ENCODE results near the gene CEP170. TPM values are rescaled to one million over a fixed set of nuclear protein-coding genes. Genes with fewer than 3 reads are reported as not detected.
"Not testable (repeated sequence)": the region's sequence is repeated elsewhere in the genome, so short reads cannot be mapped to it uniquely, and the experiment has no call there.

Gene CEP170
- total RNA-seq, 1 experiment from 2014 or later, result 55.2 TPM

- Histone ChIP-seq H3K4me2 (ENCODE audit: low read length) (no peak overlapping the region), H3K9me3 (ENCODE audit: control insufficient read depth in 1 of 2, insufficient read depth in 1 of 2, low read depth in 1 of 2, low read length in 2 of 2) (no peaks in the 10 kb centered on the region), H3K4me3 (replicated peaks in 1 of 2; ENCODE audit: low read depth in 1 of 2, low read length in 2 of 2) (no peak overlapping the region), H3K4me1 (ENCODE audit: control insufficient read depth in 1 of 2, insufficient read depth in 2 of 2, low read length in 2 of 2) (no peaks in the 10 kb centered on the region), H4K20me1 (ENCODE audit: insufficient read depth) (no peaks in the 10 kb centered on the region), H3K9me2 (ENCODE audit: insufficient read depth) (no peaks in the 10 kb centered on the region), H3K27me3 (ENCODE audit: insufficient read depth, low read length) (no peaks in the 10 kb centered on the region), H3K36me3 (ENCODE audit: control insufficient read depth in 1 of 2, insufficient read depth in 2 of 2, low read length in 2 of 2) (no peaks in the 10 kb centered on the region), H3K27ac (ENCODE audit: low read depth, low read length) (no peak overlapping the region), H3K79me2 (ENCODE audit: insufficient read depth, low read length) (no peaks in the 10 kb centered on the region), H3K9ac (ENCODE audit: low read length) (no peak overlapping the region), H2AFZ (ENCODE audit: low read depth, low read length, poor library complexity, severe bottlenecking) (no peak overlapping the region)
- TF ChIP-seq MAX (IDR thresholded peaks at IDR 0.05), result no peak
- no peak for TF ChIP-seq ZNF274 (IDR thresholded peaks at IDR 0.05; ENCODE audit: low read depth, low read length)
- TF ChIP-seq ATF3 (IDR thresholded peaks at IDR 0.05), result no peak
- no peak for TF ChIP-seq POLR2AphosphoS5 (IDR thresholded peaks at IDR 0.05; ENCODE audit: low read depth, low read length)
- TF ChIP-seq CTCF (IDR thresholded peaks at IDR 0.05 in 2 of 3, conservative IDR thresholded peaks at IDR 0.05 in 1 of 3; ENCODE audit: borderline replicate concordance in 1 of 3, insufficient read depth in 1 of 3, low read depth in 2 of 3, low read length in 2 of 3), result no peak
- TF ChIP-seq REST (IDR thresholded peaks at IDR 0.05; ENCODE audit: low read depth), result no peak
- TF ChIP-seq CEBPB (IDR thresholded peaks at IDR 0.05; ENCODE audit: low read depth), result no peak
- intact Hi-C loops (cut with micrococcal nuclease), result no loop called here
- RAD21 ChIA-PET (ENCODE audit: low non-redundant PET in 1 of 2, low total read pairs in 2 of 2, uncharacterized antibody in 2 of 2, unreplicated experiment in 2 of 2), result no interaction called here
- no TSS peak for BruUV-seq (replicated peaks)
- CTCF ChIA-PET, result no interaction called here
- ATAC-seq (no peak), DNase-seq (ENCODE audit: low read depth, low spot score) (no peak)
- POLR2A ChIA-PET, result no interaction called here
Observed at GRCh38 chr1:243179720-243180119, 75.4 kb downstream of the CEP170 start.

- not testable (repeated sequence) for DNase-seq (ENCODE audit: low read depth, low spot score)
Observed at GRCh38 chr1:243177792-243178191, 77.3 kb downstream of the CEP170 start.

More at GRCh38 chr1:243177792-243178191, 77.3 kb downstream of the CEP170 start:
- ATAC-seq; H3K9ac ChIP-seq (ENCODE audit: low read length); H3K4me1 ChIP-seq (ENCODE audit: control insufficient read depth in 1 of 2, insufficient read depth in 2 of 2, low read length in 2 of 2); H3K27me3 ChIP-seq (ENCODE audit: insufficient read depth, low read length); H3K4me2 ChIP-seq (ENCODE audit: low read length); H3K79me2 ChIP-seq (ENCODE audit: insufficient read depth, low read length); CTCF ChIA-PET; H3K4me3 ChIP-seq (replicated peaks in 1 of 2; ENCODE audit: low read depth in 1 of 2, low read length in 2 of 2); H2AFZ ChIP-seq (ENCODE audit: low read depth, low read length, poor library complexity, severe bottlenecking); POLR2A ChIA-PET; RAD21 ChIA-PET (ENCODE audit: low non-redundant PET in 1 of 2, low total read pairs in 2 of 2, uncharacterized antibody in 2 of 2, unreplicated experiment in 2 of 2); H4K20me1 ChIP-seq (ENCODE audit: insufficient read depth); H3K9me3 ChIP-seq (ENCODE audit: control insufficient read depth in 1 of 2, insufficient read depth in 1 of 2, low read depth in 1 of 2, low read length in 2 of 2); intact Hi-C loops (cut with micrococcal nuclease); H3K27ac ChIP-seq (ENCODE audit: low read depth, low read length); BruUV-seq (replicated peaks); H3K9me2 ChIP-seq (ENCODE audit: insufficient read depth); H3K36me3 ChIP-seq (ENCODE audit: control insufficient read depth in 1 of 2, insufficient read depth in 2 of 2, low read length in 2 of 2): not testable (repeated sequence)
